NT2/D1 (cell line): ENCODE measurements around the gene SLMAP.
"Not testable (repeated sequence)": the region's sequence is repeated elsewhere in the genome, so short reads cannot be mapped to it uniquely, and the experiment has no call there.

ENCODE experiments used
- DNase-seq: peaks from one replicate; pipeline ENCODE4 v3.0.0-alpha.2; 2011; ENCODE audit warnings: low read depth, low spot score
- H3K27me3 ChIP-seq: 2 replicates; pipeline ENCODE4 v1.6.0; 2011; ENCODE audit warnings: mild to moderate bottlenecking; ENCODE audit not compliant: insufficient read length, insufficient read depth
- H3K36me3 ChIP-seq: 2 replicates; pipeline ENCODE4 v1.6.1; 2011; ENCODE audit warnings: mild to moderate bottlenecking, low read length, mixed read lengths; ENCODE audit not compliant: insufficient read depth, insufficient read length
- H3K4me1 ChIP-seq: 2 replicates; pipeline ENCODE4 v1.5.1; 2011; ENCODE audit not compliant: insufficient read depth, insufficient read length
- H3K4me3 ChIP-seq: 2 replicates; pipeline ENCODE4 v1.5.1; 2011; ENCODE audit warnings: low read depth; ENCODE audit not compliant: insufficient read length
- H3K9ac ChIP-seq: 2 replicates; pipeline ENCODE4 v1.6.0; 2011; ENCODE audit warnings: low read depth; ENCODE audit not compliant: insufficient read length
- H3K9me3 ChIP-seq: 2 replicates; pipeline ENCODE4 v1.5.1; 2011; ENCODE audit warnings: mild to moderate bottlenecking, low read length; ENCODE audit not compliant: insufficient read depth
- SUZ12 ChIP-seq: IDR thresholded peaks from 2 replicates; pipeline ENCODE4 v1.6.1; 2011; ENCODE audit not compliant: insufficient read length, insufficient read depth; ENCODE audit errors: extremely low read depth
- YY1 ChIP-seq: IDR thresholded peaks from 2 replicates; pipeline ENCODE4 v1.6.1; 2011; ENCODE audit not compliant: insufficient read length, insufficient read depth
- ZNF274 ChIP-seq: IDR thresholded peaks from 2 replicates; pipeline ENCODE4 v1.6.1; 2011; ENCODE audit warnings: mild to moderate bottlenecking, low read depth, low read length

The SLMAP gene

GRCh38 chr3:57872606-57873005 is 116.5 kb downstream of the SLMAP start:
- H3K36me3 ChIP-seq, result peaks cover 22% of the 10 kb centered on the region
- H3K4me1 ChIP-seq, result no peaks in the 10 kb centered on the region
- no peaks in the 10 kb centered on the region for H3K27me3 ChIP-seq
- no peak overlapping the region for H3K4me3 ChIP-seq
- no peak overlapping the region for H3K9ac ChIP-seq
- TF ChIP-seq YY1, result no peak
- TF ChIP-seq ZNF274, result no peak
- no peak for TF ChIP-seq SUZ12
- no peaks in the 10 kb centered on the region for H3K9me3 ChIP-seq
- DNase-seq, result no peak

GRCh38 chr3:57876632-57877031 is 120.5 kb downstream of the SLMAP start:
- no peak for TF ChIP-seq SUZ12
- no peak for TF ChIP-seq ZNF274
- TF ChIP-seq YY1, result no peak
- Histone ChIP-seq H3K9me3 (no peaks in the 10 kb centered on the region), H3K4me3 (no peak overlapping the region), H3K27me3 (no peaks in the 10 kb centered on the region), H3K36me3 (peaks cover 10% of the 10 kb centered on the region), H3K9ac (no peak overlapping the region), H3K4me1 (no peaks in the 10 kb centered on the region)
- no peak for DNase-seq

GRCh38 chr3:57877116-57877515 is 121.0 kb downstream of the SLMAP start:
- Histone ChIP-seq H3K27me3 (no peaks in the 10 kb centered on the region), H3K4me3 (no peak overlapping the region), H3K4me1 (no peaks in the 10 kb centered on the region), H3K36me3 (peaks cover 10% of the 10 kb centered on the region), H3K9ac (no peak overlapping the region), H3K9me3 (no peaks in the 10 kb centered on the region)
- TF ChIP-seq ZNF274, result no peak
- TF ChIP-seq YY1, result no peak
- no peak for TF ChIP-seq SUZ12
- DNase-seq, result no peak

- H3K36me3 ChIP-seq, H3K4me1 ChIP-seq, H3K9me3 ChIP-seq, H3K27me3 ChIP-seq, H3K9ac ChIP-seq, H3K4me3 ChIP-seq, DNase-seq: not testable (repeated sequence)
These were observed 128.3 kb downstream of the SLMAP start for GRCh38 chr3:57884436-57884835.

GRCh38 chr3:57889807-57890206 is 133.7 kb downstream of the SLMAP start:
- H3K4me1 ChIP-seq, result no peaks in the 10 kb centered on the region
- no peaks in the 10 kb centered on the region for H3K9me3 ChIP-seq
- H3K4me3 ChIP-seq, result no peak overlapping the region
- peaks cover 2% of the 10 kb centered on the region for H3K36me3 ChIP-seq
- H3K27me3 ChIP-seq, result no peaks in the 10 kb centered on the region
- TF ChIP-seq ZNF274, result no peak
- no peak for TF ChIP-seq SUZ12
- TF ChIP-seq YY1, result no peak
- H3K9ac ChIP-seq, result no peak overlapping the region
- no peak for DNase-seq

- no peak overlapping the region for H3K9ac ChIP-seq
- no peaks in the 10 kb centered on the region for H3K9me3 ChIP-seq
- no peaks in the 10 kb centered on the region for H3K27me3 ChIP-seq
- no peak overlapping the region for H3K4me3 ChIP-seq
- H3K4me1 ChIP-seq, result no peaks in the 10 kb centered on the region
- DNase-seq, result no peak
- no peaks in the 10 kb centered on the region for H3K36me3 ChIP-seq
- TF ChIP-seq YY1, result no peak
- no peak for TF ChIP-seq SUZ12
- no peak for TF ChIP-seq ZNF274
These were observed 134.8 kb downstream of the SLMAP start for GRCh38 chr3:57890874-57891273.

GRCh38 chr3:57892423-57892822 is 136.3 kb downstream of the SLMAP start:
- Histone ChIP-seq H3K4me1 (no peaks in the 10 kb centered on the region), H3K9me3 (no peaks in the 10 kb centered on the region), H3K36me3 (peaks cover 13% of the 10 kb centered on the region), H3K4me3 (no peak overlapping the region), H3K27me3 (no peaks in the 10 kb centered on the region), H3K9ac (no peak overlapping the region)
- DNase-seq, result no peak
- TF ChIP-seq YY1 (no peak), SUZ12 (no peak), ZNF274 (no peak)

GRCh38 chr3:57893156-57893555 is 137.0 kb downstream of the SLMAP start:
- TF ChIP-seq YY1 (no peak), SUZ12 (no peak), ZNF274 (no peak)
- Histone ChIP-seq H3K4me1 (no peaks in the 10 kb centered on the region), H3K36me3 (peaks cover 13% of the 10 kb centered on the region), H3K9me3 (no peaks in the 10 kb centered on the region), H3K9ac (no peak overlapping the region), H3K27me3 (no peaks in the 10 kb centered on the region), H3K4me3 (no peak overlapping the region)
- DNase-seq, result no peak
